ENCODE data around the gene TBC1D13.

Gene TBC1D13

GRCh38 chr9:128829477-128830251 lies 42.6 kb downstream of the TBC1D13 start, which contains the start of gene SPOUT1:
Gene SPOUT1 (minus strand): TSS chr9:128829794. CDS start chr9:128829780, 14 bp downstream.
- H3F3A ChIP-seq (ENCODE audit: insufficient read depth), result 0 out of 2 replicates have a peak, but pooled peaks cover 6% of the 10 kb centered on the region
- H3K79me2 ChIP-seq (ENCODE audit: insufficient read depth, low read length), result peaks cover 12% of the 10 kb centered on the region
- H3K27ac ChIP-seq (ENCODE audit: low read depth, low read length), result peak within 1 kb of the TSS; percentile 47
- no peaks in the 10 kb centered on the region for H3K36me3 ChIP-seq (ENCODE audit: low read length)
- H3K9me3 ChIP-seq (ENCODE audit: insufficient read depth, low read length), result no peaks in the 10 kb centered on the region
- TF ChIP-seq CTCF (IDR thresholded peaks at IDR 0.05; ENCODE audit: insufficient read depth, low read length, poor library complexity, severe bottlenecking) (no peak), EZH2phosphoT487 (conservative IDR thresholded peaks at IDR 0.05; ENCODE audit: low read length) (no peak)
- H3K4me3 ChIP-seq (ENCODE audit: insufficient read depth, low read length, poor library complexity, severe bottlenecking), result peak within 1 kb of the TSS; percentile 91
- no peaks in the 10 kb centered on the region for H3K9me2 ChIP-seq (replicated peaks; ENCODE audit: insufficient read depth, low read length)
- H3K9ac ChIP-seq (ENCODE audit: low read length), result peak within 1 kb of the TSS; percentile 93
- peak within 1 kb of the TSS; percentile 68 for H3K4me2 ChIP-seq (ENCODE audit: low read depth, low read length, poor library complexity, severe bottlenecking)
- H4K20me1 ChIP-seq (ENCODE audit: low read depth, low read length), result no peaks in the 10 kb centered on the region
- H3K27me3 ChIP-seq (ENCODE audit: low read length), result no peaks in the 10 kb centered on the region
- peak within 1 kb of the TSS; percentile 57 for H2AFZ ChIP-seq (ENCODE audit: low read depth, low read length, severe bottlenecking)

- Histone ChIP-seq H3K36me3 (ENCODE audit: low read length) (no peaks in the 10 kb centered on the region), H2AFZ (ENCODE audit: low read depth, low read length, severe bottlenecking) (no peak overlapping the region), H3K27ac (ENCODE audit: low read depth, low read length) (no peak overlapping the region), H3K4me2 (ENCODE audit: low read depth, low read length, poor library complexity, severe bottlenecking) (no peak overlapping the region), H3K79me2 (ENCODE audit: insufficient read depth, low read length) (peaks cover 7% of the 10 kb centered on the region), H3K9me2 (replicated peaks; ENCODE audit: insufficient read depth, low read length) (no peaks in the 10 kb centered on the region), H3K27me3 (ENCODE audit: low read length) (no peaks in the 10 kb centered on the region), H3K9me3 (ENCODE audit: insufficient read depth, low read length) (no peaks in the 10 kb centered on the region), H4K20me1 (ENCODE audit: low read depth, low read length) (no peaks in the 10 kb centered on the region), H3K9ac (ENCODE audit: low read length) (no peak overlapping the region), H3K4me3 (ENCODE audit: insufficient read depth, low read length, poor library complexity, severe bottlenecking) (no peak overlapping the region), H3F3A (ENCODE audit: insufficient read depth) (0 out of 2 replicates have a peak, but pooled peaks cover 6% of the 10 kb centered on the region)
- TF ChIP-seq EZH2phosphoT487 (conservative IDR thresholded peaks at IDR 0.05; ENCODE audit: low read length), result no peak
- TF ChIP-seq CTCF (IDR thresholded peaks at IDR 0.05; ENCODE audit: insufficient read depth, low read length, poor library complexity, severe bottlenecking), result no peak
Observed at GRCh38 chr9:128833696-128834095, 46.6 kb downstream of the TBC1D13 start.

GRCh38 chr9:128835246-128836210 lies 48.5 kb downstream of the TBC1D13 start:
- Histone ChIP-seq H3K27ac (ENCODE audit: low read depth, low read length) (no peak overlapping the region), H3K4me3 (ENCODE audit: insufficient read depth, low read length, poor library complexity, severe bottlenecking) (no peak overlapping the region), H3K4me2 (ENCODE audit: low read depth, low read length, poor library complexity, severe bottlenecking) (no peak overlapping the region), H3K79me2 (ENCODE audit: insufficient read depth, low read length) (no peaks in the 10 kb centered on the region), H3K9me2 (replicated peaks; ENCODE audit: insufficient read depth, low read length) (no peaks in the 10 kb centered on the region), H4K20me1 (ENCODE audit: low read depth, low read length) (no peaks in the 10 kb centered on the region), H3F3A (ENCODE audit: insufficient read depth) (no peaks in the 10 kb centered on the region), H3K9ac (ENCODE audit: low read length) (no peak overlapping the region), H3K36me3 (ENCODE audit: low read length) (no peaks in the 10 kb centered on the region), H2AFZ (ENCODE audit: low read depth, low read length, severe bottlenecking) (no peak overlapping the region), H3K9me3 (ENCODE audit: insufficient read depth, low read length) (no peaks in the 10 kb centered on the region), H3K27me3 (ENCODE audit: low read length) (no peaks in the 10 kb centered on the region)
- TF ChIP-seq EZH2phosphoT487 (conservative IDR thresholded peaks at IDR 0.05; ENCODE audit: low read length) (no peak), CTCF (IDR thresholded peaks at IDR 0.05; ENCODE audit: insufficient read depth, low read length, poor library complexity, severe bottlenecking) (no peak)

Measured in SU-DHL-6 (cell line).